Activated T-cell treated with anti-CD3 and anti-CD28 coated beads for 48 hours (primary cell): ENCODE results near the gene SLC8A1.

Experiments
- DNase-seq: peaks from one replicate; pipeline ENCODE4 v3.0.0-alpha.2; 2020; ENCODE audit warnings: low read depth

Gene SLC8A1

DNA sequence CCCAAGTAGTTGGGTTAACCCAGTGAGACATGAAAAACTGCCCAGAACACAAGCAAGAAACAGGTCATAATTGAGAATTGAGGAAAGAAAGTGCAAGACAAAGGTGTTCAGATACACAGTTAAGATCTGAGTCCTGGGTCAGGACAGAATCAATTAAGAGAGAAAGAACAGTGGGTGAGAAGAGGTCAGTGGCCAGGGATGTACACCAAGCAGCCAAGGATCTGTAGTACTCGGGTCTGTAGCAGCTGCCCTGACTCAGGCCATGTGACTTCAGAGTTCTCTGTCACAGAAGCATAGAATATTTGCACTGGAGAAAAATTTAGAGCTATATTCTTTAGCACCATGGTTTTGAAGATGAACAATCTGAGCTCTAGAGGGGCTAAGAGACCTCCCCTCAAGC, 141.6 kb downstream of the SLC8A1 start:
- DNase-seq = no peak

DNA sequence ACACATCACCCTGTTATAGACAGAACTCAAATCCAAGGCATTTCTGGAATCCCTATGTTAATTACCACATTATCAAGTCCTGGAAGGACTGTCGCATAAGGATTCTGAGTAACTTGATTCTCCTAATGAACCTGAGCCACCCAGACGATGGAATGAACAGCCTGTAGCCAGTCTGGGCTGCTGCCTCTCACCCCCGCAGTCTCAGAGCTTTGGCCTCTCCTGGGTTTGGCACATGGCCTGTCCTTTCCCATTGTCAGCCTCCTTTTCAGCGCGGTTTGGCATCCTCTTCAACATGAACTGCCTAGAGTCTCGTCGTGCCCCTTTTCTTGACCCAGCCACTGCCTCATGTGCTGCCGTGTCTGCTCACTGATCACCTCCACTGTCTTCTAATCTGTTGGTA, 147.6 kb downstream of the SLC8A1 start:
- no peak for DNase-seq

DNA sequence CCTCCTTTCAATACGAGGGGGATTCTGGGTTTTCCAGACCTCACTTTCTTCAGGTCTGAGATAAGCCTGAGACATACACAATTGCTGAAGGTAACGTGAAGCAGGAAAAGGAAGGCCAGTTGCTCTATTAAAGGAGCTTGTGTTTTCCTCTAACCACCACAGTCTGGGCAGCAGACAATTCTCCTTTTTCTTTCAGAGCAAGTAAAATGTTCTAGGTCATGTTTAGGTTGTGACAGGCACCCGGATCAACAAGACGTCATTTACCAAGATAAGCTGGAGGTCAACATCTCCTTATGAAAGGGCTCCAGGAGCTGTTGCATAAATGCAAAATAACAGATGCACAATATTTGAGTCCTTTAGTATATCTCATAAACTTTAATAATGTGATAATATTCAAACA, 148.1 kb downstream of the SLC8A1 start:
- no peak for DNase-seq

DNA sequence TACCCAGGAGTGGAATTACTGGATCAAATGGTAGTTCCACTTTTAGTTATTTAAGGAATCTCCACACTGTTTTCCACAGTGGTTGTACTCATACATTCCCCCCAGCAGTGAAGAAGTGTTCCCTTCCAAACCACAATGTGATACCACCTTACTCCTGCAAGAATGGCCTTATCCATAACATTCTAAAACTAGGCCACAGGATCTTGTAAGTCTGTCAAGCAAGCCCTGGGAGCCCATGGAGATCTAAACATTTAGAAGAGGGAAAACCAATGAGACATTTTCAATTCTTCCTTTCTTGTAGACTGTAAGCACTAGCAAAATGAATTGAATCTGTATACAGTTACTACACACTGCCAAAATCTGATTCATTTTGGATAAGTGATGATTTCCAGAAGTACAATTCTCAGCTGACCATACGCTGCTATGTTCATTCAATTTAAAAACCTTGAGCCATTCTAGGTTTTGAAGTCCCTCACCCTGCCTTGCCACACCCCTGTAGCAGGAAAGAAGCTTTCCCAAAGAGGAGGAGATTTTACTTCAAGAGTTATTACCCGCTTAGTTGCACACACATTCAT, 149.1 kb downstream of the SLC8A1 start:
- DNase-seq = no peak

DNA sequence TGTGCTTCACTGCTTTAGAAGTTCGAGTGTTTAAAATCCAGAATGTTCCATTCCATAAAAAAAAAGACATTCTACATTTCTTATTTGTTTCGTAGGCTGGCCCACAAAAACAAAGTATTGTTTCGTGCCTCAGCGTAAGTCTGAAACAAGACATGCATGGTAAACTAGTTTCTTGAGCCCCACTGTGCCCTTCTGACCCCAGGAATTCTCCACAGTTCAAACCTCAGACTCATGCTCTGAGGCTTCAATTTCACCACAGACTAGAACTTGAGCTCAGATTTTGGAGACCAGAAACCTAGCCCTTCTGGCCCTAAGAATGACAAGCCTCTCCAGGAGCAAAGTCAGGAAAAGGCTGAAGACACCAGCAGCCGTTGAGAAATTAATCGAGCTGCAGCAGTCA, 151.5 kb downstream of the SLC8A1 start:
- DNase-seq = no peak

DNA sequence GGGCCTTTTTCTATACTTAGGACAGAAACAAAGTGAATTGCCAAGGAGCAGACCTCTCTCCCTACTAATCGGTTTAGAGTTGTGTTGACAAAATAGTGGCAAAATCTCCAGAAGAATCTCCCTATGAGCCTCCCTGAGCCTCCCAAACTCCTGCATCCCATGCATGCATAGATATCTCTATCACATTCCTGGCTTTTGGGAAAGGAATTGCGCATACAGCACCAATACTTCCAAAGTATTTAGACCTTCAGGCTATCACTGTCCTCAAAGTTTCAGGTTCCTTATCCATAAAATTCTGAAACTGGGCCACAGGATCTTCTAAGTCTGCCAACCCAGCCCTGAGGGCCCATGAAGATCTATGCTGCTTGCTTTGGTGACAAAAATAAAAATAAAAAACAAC, 152.1 kb downstream of the SLC8A1 start:
- no peak for DNase-seq

DNA sequence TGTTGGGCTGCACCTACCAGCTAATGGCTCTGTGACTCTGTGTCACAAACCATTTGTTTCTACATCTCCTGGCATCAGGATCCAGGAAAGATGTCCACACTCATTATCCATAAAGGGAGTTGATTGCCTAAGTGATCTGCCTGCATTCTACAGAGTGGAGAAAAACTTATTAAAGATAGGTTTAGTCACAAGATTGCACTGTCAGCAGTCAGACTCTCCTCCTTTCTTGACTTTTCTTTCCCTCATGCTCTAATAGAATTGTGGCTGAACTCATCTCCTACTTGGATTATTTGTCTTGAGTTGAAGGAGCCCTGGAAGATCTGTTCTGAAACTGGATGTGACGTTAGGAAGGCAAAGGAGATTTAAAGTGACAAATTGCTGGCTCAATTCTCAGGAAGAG, 152.7 kb downstream of the SLC8A1 start:
- no peak for DNase-seq

DNA sequence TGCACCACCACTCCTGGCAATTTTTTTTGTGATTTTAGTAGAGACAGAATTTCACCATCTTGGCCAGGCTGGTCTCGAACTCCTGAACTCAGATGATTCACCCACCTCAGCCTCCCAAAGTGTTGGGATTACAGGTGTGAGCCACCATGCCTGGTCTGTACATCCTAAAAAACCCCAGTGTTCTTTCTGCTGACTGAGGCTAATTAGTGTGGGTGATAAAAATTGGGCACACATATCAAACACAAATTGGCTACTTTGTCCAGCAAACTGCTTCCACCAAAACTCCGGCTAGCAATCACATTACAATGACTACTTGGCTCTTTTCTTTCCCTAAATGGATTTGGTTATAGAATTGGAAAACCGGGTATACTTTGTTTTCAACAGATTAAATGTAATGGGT, 153.9 kb downstream of the SLC8A1 start:
- DNase-seq = no peak

DNA sequence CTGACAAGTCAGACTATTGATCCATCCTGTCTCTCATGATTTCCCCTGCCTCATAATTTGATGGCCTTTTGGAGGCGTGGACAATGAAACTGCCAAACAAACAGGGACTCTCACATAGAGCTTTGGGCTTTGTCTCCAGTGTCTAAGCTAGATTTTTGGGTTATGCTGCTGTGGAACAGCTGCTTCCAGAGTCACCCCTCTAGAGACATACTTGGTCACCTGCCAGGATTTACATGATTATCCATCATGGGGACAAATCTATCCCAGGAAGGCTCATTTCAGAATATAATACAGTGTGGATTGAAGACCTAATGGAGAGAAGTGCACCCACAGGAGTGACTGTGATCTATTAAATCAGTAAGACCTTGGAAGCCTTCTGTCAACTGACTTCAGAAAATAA, 159.6 kb downstream of the SLC8A1 start:
- DNase-seq = no peak

DNA sequence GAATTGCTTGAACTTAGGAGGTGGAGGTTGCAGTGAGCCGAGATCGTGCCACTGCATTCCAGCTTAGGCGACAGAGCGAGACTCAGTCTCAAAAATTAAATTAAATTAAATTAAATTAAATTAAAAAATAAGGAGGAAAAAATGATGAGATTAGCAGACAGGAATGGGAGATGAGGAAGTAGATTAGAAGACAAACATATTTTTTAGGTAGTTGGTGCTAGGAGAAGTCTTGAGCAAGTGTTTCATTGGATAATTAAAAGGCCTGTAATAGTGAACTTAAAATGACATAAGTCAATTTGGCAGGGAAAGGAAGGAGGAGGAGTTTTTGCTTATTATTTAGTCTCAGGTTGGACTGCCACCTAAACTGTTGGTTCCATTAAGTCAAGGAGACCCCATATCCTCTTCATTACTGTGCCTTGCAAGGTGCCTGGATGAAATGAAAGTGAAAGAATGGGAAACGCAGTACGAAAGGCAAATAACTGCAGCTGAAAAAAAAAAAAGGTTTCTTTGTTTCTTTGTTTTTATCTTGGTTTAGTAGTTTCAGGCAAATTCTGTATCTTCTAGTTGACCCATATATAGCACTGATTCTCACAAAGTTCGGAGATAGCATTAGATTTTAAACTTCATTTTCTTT, 162.0 kb downstream of the SLC8A1 start:
- DNase-seq = no peak

DNA sequence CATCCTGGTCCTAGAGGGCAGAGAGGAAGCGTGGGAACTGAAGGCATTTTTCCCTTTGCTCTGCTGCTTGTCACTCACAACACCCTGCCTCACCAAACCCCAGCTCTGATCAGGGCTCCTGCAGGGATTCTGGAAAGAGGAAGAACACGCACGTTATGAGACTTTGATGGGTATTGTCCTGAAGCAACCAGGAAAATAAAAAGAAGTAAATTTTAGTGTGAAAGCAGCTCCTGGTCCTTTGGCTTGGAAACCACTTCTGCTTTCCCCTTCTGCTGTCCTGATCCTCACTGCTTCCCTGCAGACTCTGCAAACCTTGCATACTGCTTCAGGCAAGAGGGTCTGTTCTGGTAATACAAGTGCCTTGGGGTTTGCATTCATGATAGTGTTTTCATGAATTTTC, 164.1 kb downstream of the SLC8A1 start:
- no peak for DNase-seq

DNA sequence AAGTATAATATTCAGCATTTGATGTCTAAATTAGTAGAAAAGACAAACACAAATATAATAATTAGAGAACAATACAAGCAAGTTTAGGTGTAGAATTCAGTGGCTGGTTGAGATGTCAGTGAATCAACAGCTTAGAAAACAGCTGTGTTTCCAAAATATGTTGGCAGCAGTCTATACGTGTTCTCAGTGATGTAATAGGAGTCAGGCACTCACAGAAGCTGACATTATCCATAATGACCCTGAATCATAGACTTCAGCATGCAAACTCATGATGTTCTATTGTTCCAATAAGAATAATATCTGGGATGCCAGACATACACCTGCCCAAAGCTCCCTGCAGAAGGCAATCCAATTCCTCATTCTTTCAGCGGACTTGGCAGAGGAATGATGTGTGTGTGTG, 164.7 kb downstream of the SLC8A1 start:
- DNase-seq = no peak

DNA sequence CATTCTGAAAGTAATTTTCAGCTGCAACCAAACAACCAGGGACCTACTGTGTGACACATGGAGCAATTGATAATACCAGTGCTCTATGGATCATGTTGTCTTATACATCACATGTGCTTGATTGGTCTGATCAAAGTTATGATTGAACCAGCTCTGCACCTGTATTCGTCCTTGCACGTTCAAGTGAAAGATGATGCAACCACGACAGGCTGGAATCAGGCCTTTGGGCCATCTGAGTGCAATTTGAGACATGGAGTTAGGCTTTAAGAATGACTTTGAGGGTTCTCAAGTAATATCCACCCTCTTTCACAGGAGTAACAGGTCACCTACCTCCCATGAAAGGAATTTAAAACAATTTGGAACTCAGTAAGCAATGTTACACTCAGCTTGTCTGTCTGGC, 165.2 kb downstream of the SLC8A1 start:
- no peak for DNase-seq

DNA sequence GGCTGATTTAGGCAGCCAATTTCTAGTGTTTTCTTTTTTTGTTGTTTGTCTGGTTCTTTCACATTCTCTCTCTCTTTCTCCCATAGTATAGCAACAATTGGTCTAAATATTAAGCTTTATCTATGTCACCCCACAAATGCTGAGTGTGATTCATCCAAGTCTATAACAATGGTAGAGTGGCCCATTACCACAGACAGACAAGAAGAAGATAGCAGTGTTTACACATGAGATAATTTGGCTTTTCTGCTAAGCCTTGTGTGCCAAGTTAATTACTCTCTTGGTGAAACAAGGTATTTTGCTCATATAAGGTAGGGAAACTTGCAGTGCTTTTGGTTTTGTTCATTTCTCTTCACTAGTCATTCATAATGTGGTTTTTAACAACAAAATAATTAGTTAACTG, 166.5 kb downstream of the SLC8A1 start:
- DNase-seq = no peak

DNA sequence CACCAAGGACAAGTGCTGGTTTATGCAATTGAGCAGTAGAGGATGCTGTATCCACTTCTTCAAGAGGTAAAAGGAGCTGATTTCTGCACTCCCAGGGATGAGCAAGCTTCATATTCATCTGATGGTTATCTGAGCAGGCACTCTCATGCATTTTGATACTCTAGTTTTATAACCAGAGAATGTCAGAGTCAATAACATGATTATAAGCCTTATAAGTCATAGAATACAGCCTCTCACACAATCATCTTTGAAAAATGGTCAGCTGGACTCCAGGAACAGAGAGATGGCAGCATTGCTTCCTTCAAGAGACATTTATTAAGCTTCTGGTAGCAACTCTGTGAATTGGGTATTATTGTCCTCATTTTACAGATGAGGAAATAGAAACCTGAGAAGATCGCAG, 167.1 kb downstream of the SLC8A1 start:
- no peak for DNase-seq

DNA sequence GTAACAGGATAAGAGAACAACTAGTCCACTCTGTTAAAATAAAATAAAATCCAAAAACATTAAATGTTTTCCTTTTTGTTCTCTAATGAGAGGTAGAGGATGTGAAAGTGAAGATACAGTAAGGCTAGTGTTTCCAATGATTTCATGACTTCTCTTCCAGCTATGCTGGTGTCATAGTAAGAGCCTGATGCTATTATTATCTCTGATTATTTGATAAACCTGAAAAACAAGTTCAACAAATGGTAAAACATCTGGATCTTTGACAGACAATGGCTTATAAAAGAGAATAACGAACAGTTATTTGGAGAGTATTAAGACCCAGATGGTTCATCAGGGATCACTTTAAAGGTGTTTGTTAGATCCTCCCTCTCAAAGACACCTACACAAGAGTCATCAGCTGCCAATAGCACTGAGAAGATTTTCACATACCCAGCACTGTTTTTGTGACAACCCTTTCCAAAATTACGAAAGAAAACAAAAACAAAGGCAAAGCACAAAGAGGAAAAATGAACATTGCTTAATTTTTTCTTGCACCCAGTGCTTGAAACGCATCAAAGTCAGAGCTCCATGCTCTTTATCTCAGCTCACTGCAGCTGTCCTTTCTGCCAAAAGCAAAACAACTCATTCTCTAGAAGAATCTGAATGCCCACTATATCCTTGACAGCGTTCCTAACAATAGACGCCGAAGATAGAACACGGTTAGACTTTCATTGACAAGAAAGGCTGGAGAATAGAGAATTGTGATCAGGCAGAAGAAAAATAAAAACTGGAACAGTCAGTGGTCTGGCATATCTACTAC, 168.6 kb downstream of the SLC8A1 start:
- no peak for DNase-seq

DNA sequence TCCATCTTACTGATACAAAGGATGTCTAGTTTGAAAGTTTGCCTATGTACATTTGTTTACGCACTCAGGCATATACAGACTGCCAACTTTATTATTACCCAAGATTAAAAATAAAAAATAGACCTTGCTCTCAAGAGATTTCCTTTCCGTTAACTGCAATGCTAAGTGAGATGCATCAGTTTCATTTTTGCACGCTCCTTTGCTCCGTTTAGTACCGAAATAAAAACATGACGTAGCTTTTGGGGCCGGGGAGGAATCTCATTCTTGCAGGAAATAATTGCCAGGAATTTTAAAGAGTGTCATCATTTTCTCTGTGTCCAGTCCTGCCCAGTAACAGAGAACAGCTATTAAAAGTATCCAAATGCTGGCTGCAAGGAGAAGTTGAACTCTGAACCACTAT, 169.5 kb downstream of the SLC8A1 start:
- DNase-seq = no peak

DNA sequence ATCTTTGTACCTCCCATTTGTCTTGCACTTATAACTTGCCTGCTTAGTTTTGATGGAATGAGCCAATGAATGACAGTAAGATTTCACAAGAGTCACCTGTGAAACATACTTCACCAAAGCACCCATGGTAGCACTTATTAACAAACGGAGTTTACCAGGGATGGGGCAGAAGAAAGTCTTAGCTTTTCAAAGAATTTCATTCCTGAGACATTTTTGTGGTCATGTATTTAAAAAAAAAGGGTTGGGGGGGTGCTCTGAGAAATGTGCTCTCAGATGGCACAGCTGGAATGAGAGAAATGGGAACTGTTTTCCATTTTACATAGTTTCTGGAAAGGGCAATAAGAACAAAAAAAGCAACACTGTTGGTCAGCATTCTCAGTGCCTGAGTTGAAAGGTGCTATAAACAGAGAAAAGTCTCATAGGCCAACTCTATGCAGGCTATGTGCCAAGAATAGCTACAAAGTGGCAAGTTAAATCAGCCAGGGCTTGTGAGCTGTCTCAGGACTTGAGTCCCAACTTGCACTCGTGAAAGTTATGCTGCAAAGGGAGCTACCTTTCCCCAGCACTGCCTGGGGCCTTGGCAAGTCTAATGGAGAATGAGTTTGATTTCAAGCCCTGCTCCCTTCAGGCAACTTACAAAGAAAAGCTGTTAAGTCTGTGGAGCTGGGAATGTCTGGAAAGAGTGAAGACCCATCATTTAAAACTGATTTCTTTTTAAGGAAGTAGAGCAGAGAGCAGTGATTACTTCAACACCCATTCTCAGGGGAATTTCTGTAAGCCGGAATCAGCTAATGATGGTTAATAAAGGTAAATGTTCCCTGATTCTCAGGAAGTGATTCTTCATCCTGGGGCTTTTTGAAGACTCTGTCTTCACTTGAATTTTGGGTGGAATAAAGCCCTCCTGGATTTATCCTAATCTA, 170.6 kb downstream of the SLC8A1 start:
- no peak for DNase-seq

DNA sequence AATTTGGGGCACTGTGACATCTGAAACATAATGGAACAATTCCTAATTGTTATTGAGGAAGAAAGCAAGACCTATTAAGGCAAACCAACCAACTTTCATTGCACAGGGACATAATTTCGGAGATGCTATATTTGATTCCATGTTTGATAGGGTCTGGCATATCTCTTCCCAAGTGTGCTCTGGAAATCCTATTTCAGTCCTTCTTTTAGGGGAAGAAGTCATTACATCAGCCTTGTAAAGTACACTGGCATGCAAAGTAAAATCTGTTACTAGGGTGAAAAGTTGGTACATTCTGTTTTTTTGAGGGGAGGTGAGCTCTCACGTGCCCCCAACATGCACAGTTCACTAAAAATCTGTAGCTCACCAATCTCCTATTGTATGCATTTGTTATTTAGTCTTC, 172.4 kb downstream of the SLC8A1 start:
- no peak for DNase-seq

DNA sequence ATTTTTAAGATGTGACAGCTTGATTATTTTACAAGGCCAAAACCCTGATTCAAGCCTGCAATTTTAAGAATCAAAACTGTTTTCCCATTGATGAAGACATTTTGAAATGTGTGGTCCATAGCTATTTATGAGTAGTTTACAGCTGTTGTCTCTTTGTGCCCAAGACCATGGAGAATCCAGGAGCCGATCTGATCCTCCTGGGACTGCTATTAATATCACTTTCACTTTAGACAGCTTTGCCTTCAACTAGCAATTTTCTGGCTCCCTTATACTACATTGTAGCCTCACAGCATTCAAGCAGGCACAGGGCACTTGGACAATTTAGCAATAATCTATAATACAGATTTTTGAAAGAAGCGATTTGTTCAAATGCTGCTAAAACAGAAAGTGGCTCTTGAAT, 172.9 kb downstream of the SLC8A1 start:
- DNase-seq = no peak

DNA sequence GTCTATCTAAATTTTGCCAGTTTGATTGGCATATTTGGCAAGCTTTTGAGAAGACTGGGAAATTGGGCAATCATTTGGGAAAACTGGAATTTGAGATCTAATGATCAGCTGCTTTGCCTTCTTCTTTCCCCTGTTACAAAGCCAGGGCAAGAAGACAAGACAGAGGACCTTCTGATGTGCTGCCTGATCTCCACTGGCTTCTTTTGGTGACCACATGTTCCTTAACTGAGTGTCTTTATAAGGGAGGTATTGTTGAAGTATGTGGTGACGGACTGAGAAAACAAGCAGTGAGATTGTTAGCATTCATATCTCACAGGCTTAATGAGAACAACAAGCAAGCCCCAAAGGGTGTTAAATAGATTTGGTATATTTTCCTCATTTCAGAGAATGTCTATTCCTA, 175.8 kb downstream of the SLC8A1 start:
- DNase-seq = no peak

DNA sequence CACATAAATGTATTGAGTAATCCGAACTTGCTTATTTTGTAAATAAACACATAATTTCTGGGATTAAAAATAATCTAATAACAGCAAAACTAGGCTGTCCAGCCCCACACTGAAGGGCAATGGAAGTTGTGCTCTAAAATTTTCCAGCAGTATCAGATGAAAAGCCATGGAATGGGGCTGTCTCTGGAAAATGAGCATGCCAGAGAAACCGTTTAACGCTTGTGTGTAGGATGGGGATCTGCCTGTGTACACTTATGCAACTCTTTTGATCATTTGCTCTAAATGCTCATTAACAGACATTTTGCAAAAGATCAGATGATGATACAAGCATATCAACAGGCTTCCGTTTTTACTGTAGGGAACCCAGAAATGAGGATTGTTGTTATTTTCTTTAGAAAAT, 177.6 kb downstream of the SLC8A1 start:
- no peak for DNase-seq

DNA sequence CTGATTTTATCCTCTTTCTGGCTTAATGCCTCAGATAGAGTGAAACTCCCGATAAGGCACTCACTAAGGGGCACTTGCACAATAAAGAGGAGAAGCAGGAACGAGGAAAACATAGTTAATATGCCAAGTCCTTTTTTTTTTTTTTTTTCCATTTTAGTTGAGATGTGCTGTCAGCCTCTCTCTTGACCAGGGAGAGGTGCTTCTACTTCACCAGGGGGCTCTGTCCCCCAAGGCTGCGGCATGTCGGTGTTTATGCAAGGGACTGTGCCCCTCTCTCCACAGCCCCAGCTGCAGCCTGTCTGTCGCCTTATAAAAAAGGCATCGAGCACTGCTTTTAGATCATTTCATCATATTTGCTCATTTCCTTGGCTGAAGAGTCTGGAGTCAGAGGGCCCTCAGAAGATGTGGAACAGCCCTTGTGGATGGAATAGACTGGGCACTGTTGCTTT, 178.1 kb downstream of the SLC8A1 start:
- no peak for DNase-seq
